A204.1 (cell line): Measurements from ENCODE around the gene YEATS4.

Experiments used
- FAIRE-seq: peaks from 2 replicates; lab custom pipeline; 2012; peaks lifted over from hg19 to GRCh38; lab: Jason Lieb, UNC

YEATS4 gene

DNA sequence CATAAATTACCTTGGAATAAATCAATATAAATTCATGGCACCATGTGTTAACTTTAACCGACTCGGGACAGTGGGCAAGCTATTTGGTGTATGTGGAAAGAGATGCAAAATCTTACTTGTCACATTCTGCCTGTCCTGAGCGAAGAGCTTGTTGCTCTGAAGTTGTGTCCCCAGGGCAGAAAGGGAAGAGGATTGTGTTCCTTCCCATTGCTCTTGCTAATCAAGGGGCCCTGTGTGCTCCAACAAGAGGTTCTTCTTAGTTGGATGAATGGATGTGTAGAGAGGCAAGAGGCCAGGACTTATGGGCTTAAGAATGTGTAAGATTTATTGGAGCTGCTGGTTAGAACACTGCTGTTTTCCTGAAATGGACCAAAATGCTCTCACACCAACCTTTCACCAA lies 74.1 kb downstream of the YEATS4 start:
- FAIRE-seq, result no peak

DNA sequence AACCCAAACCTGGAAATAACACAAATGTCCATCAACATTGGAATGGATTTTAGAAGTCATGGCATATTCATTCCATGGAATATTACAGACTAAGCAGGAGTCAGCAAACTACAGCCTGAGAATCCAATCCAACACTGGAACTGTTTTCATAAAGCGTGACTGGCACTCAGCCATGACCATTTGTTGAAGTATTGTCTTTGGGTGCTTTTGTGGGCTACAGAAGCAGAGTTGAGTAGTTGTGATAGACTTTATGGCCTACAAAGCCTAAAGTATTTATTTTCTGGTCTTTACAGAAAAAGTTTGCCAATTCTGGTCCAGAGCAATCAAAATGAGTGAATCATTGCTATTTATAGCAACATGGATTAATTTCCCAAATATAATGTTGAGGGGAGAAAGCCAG lies 76.1 kb downstream of the YEATS4 start:
- no peak for FAIRE-seq

DNA sequence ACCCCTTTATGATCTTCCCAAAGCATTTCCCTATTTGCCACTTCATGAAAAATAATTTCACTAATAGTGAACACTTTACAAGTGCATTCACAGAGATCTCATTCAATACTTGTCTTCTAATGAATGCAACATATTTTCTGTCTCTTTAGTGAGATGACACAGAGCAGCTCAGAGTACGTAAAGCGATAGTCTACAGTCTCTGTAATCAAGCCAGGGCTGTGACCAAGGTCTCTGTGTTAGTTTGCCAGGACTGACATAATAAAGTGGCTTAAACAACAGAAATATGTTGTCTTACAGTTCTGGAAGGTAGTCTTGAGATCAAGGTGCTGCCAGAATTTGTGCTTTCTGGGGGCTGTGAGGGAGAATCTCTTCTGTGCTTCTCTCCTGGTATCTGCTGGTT lies 77.5 kb downstream of the YEATS4 start:
- FAIRE-seq, result no peak

DNA sequence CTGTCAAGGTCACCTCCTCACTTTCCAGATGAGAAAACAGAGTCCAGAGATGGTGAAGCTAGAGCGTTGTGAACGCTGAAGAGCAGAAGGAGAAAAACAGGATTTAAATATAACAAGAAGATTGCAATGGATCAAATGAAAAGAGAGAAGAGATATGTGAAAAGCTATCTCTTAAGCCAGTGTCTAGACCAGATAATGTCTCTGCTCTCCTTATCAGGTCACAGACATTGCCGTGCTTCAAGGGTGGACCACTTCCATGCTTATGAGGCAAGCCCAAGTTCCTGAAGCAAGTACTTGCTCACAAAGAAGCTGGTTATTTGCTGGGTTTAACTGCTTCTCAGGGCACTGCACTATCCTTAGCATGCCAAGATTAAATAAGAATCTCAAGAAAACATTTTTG lies 79.0 kb downstream of the YEATS4 start:
- FAIRE-seq, result no peak

DNA sequence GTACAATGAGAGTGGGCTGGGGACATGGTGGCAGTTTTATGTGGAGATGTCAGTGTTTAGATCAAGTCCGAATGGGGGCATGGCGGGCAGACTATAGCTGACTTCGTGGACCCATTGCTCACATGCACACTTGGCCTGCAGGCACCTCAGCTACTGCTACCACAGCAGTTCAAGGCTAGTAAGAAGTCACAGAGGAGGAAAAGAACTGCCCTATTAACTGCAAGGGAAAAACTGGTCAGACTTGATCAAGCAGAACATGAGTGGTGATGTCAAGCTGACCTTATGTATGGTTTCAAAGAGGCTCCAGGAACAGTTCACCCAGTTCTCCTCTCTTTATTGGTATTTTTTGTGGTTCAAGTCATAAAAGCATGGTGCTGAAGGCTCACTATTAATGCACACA lies 80.5 kb downstream of the YEATS4 start:
- FAIRE-seq, result no peak
